HepG2 (cell line): Measurements from ENCODE around the gene RFXANK. TPM values are rescaled to one million over a fixed set of nuclear protein-coding genes. Genes with fewer than 3 reads are reported as not detected.

Experiments used
- AGO2 ChIP-seq: fragments of 200-400 bp; formaldehyde crosslinking; optimal IDR thresholded peaks from 2 replicates; pipeline ENCODE3; 2017; ENCODE audit warnings: mild to moderate bottlenecking, low read depth, low read length, moderate library complexity
- ATF4 ChIP-seq, 2 experiments: fragments of 450-650 bp in 1 of 2; sonication (generic) in 1 of 2; formaldehyde crosslinking; IDR thresholded peaks; 2 replicates each; pipeline versions ENCODE4 v1.5.0 to v1.8.0; 2020 to 2022; ENCODE audit warnings: mild to moderate bottlenecking in 1 of 2, missing genetic modification reagents in 1 of 2
- CHCHD3 ChIP-seq: sonication (generic); formaldehyde crosslinking; IDR thresholded peaks from 2 replicates; pipeline ENCODE4 v1.8.0; 2022; ENCODE audit warnings: mild to moderate bottlenecking, missing genetic modification reagents, moderate library complexity
- ELK4 ChIP-seq: sonication (generic); formaldehyde crosslinking; IDR thresholded peaks from 2 replicates; pipeline ENCODE4 v1.9.0; 2021; ENCODE audit warnings: missing genetic modification reagents, borderline replicate concordance
- ETS1 ChIP-seq: sonication (generic); formaldehyde crosslinking; IDR thresholded peaks from 2 replicates; pipeline ENCODE4 v1.4.0; 2020; ENCODE audit warnings: missing genetic modification reagents
- MLXIP ChIP-seq: sonication (generic); formaldehyde crosslinking; IDR thresholded peaks from 2 replicates; pipeline ENCODE4 v1.9.0; 2021; ENCODE audit warnings: missing genetic modification reagents, borderline replicate concordance
- POLR2AphosphoS5 ChIP-seq: IDR thresholded peaks from 2 replicates; pipeline ENCODE4 v1.6.1; 2012; ENCODE audit warnings: low read depth, low read length
- ZBTB26 ChIP-seq: IDR thresholded peaks from 2 replicates; pipeline ENCODE4 v1.6.1; 2016; ENCODE audit warnings: missing compliant biosample characterization, missing genetic modification reagents, borderline replicate concordance
- ZNF280B ChIP-seq: sonication (generic); formaldehyde crosslinking; IDR thresholded peaks from 2 replicates; pipeline ENCODE4 v1.5.0; 2020; ENCODE audit warnings: missing genetic modification reagents, mild to moderate bottlenecking, borderline replicate concordance
- polyA plus RNA-seq, 8 experiments: library from polyadenylated mRNA; depleted of rRNA in 3 of 8; stranded (reverse) in 7 of 8; unstranded in 1 of 8; fragments of >200 nt; fragmentation: Illumina TruSeq in 4 of 8; extraction: Trizol in 4 of 8; gene quantifications; 2 replicates each; pipeline versions ENCODE4 v1.2.1 to v1.2.3, GENCODE V29; 2011 to 2016; ENCODE audit warnings: low read depth in 4 of 8, missing spikeins in 1 of 8, mixed read lengths in 1 of 8; ENCODE audit not compliant: insufficient read depth in 1 of 8
- total RNA-seq, 5 experiments: library from RNA; depleted of rRNA; stranded (reverse); fragments of >200 nt; fragmentation: Illumina TruSeq; extraction: Trizol; gene quantifications; 2 replicates each; pipeline ENCODE4 v1.2.3, GENCODE V29; 2016; ENCODE audit warnings: low read depth in 1 of 5
- TF ChIP-seq, protein P1 (sequence below): IDR thresholded peaks from 2 replicates; pipeline ENCODE4 v1.6.1; 2016; ENCODE audit warnings: low read depth, missing genetic modification reagents, missing compliant biosample characterization

Gene RFXANK
- total and polyA plus RNA-seq, 2 of the 13 experiments (the other 11 are each of a cell fraction or from before 2014, with no cell fraction given), result 49.9 to 80.7 TPM

DNA sequence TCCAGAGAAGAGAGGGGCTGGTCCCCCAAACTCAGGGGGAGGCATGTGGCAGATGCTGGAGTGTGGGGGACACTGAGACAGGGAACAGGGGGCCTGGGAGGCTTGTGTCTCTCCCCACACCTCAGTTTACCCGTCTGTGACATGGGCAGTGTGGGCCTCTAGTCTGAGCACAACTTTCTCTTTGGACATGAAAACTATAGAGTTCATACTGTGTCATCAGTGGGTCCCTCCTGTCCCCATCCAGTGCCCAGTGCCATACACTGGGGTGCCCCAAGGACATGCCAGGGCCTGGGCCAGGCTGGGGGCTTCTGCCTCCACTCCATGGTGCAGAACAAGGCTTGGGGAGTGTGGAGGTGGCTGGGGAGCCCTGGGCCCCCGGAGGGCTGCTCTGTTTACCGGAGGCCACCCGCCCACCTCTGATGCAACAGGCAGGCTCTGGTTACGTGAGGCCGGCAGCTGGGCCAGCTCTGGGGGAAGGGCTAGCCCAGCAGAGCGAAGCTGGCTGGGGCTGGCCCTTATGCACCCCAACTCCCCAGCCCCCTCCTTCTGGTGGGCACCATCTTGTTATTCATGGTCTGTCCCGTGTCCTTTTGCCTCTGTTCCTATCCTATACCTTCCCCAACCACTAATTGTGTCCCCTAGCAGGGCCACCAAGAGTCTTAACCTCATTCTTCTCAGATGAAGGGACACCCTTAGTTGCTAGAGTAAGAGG lies 20.1 kb upstream of the RFXANK start (continued):
- TF ChIP-seq, protein P1, sequence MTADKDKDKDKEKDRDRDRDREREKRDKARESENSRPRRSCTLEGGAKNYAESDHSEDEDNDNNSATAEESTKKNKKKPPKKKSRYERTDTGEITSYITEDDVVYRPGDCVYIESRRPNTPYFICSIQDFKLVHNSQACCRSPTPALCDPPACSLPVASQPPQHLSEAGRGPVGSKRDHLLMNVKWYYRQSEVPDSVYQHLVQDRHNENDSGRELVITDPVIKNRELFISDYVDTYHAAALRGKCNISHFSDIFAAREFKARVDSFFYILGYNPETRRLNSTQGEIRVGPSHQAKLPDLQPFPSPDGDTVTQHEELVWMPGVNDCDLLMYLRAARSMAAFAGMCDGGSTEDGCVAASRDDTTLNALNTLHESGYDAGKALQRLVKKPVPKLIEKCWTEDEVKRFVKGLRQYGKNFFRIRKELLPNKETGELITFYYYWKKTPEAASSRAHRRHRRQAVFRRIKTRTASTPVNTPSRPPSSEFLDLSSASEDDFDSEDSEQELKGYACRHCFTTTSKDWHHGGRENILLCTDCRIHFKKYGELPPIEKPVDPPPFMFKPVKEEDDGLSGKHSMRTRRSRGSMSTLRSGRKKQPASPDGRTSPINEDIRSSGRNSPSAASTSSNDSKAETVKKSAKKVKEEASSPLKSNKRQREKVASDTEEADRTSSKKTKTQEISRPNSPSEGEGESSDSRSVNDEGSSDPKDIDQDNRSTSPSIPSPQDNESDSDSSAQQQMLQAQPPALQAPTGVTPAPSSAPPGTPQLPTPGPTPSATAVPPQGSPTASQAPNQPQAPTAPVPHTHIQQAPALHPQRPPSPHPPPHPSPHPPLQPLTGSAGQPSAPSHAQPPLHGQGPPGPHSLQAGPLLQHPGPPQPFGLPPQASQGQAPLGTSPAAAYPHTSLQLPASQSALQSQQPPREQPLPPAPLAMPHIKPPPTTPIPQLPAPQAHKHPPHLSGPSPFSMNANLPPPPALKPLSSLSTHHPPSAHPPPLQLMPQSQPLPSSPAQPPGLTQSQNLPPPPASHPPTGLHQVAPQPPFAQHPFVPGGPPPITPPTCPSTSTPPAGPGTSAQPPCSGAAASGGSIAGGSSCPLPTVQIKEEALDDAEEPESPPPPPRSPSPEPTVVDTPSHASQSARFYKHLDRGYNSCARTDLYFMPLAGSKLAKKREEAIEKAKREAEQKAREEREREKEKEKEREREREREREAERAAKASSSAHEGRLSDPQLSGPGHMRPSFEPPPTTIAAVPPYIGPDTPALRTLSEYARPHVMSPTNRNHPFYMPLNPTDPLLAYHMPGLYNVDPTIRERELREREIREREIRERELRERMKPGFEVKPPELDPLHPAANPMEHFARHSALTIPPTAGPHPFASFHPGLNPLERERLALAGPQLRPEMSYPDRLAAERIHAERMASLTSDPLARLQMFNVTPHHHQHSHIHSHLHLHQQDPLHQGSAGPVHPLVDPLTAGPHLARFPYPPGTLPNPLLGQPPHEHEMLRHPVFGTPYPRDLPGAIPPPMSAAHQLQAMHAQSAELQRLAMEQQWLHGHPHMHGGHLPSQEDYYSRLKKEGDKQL (CRISPR knock-in tag), result no peak
- TF ChIP-seq ATF4 (CRISPR knock-in tag; IDR thresholded peaks at IDR 0.05) (peak; percentile 12 to 99; a peak in 2 of 4 replicates), CHCHD3 (CRISPR knock-in tag) (no peak), ELK4 (CRISPR knock-in tag) (no peak), ETS1 (CRISPR knock-in tag) (no peak), MLXIP (CRISPR knock-in tag) (no peak), POLR2AphosphoS5 (no peak), ZBTB26 (no peak), ZNF280B (CRISPR knock-in tag) (no peak), AGO2 (peak; percentile 63)
